T-helper 22 cell (primary cell): Measurements from ENCODE around the gene SEMA6B.

Experiments
- DNase-seq: peaks from one replicate; pipeline ENCODE4 v3.0.0-alpha.2; 2020; ENCODE audit warnings: low read depth

Gene SEMA6B

DNA sequence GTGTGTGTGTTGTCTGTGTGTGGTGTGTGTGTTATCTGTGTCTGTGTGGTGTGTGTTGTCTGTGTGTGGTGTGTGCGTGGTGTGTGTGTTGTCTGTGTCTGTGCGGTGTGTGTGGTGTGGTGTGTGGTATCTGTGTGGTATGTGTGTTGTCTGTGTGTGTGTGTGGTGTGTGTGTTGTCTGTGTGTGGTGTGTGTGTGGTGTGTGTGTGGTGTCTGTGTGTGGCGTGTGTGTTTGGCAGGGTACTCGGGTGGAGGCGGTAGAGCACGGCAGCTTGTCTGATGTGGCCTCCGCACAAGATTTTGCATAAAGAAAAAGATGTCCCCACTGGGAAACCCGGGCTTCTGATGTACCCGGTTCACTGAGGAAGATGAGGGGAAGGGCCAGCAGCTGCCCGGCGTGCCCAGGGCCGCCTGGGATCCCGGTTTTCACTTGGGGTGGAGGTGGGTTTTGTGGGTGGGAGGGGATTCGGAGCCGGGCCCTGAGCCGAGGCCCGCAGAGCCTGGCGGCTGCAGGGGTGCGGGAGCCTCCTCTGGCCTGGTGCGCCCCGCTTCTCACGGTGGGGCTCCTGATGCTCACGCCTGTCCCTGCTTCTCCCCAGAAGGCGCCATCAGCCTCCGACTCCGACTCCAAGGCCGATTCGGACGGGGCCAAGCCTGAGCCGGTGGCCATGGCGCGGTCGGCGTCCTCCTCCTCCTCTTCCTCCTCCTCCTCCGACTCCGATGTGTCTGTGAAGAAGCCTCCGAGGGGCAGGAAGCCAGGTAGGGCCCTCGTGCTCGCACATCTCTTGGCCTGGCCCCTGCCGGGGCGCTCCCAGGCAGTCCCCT is 66.2 kb downstream of the SEMA6B start:
- DNase-seq, result no peak
